Astrocyte of the hippocampus (primary cell): ENCODE results near the gene CASK.
A peak's percentile ranks its signal among the peaks of the same experiment; 100 is the strongest.
"Not testable (repeated sequence)": the region's sequence is repeated elsewhere in the genome, so short reads cannot be mapped to it uniquely, and the experiment has no call there.

ENCODE experiments used
- DNase-seq: peaks from one replicate; pipeline ENCODE4 v3.0.0; 2011; ENCODE audit warnings: low read depth, low spot score

Gene CASK

GRCh38 chrX:41732260-41732659, 191.1 kb downstream of the CASK start:
- DNase-seq, result no peak

GRCh38 chrX:41730081-41730480, 193.3 kb downstream of the CASK start:
- peak; percentile 20 for DNase-seq

- DNase-seq, result no peak
These were observed 195.2 kb downstream of the CASK start for GRCh38 chrX:41728125-41728524.

- DNase-seq, result no peak
These were observed 199.5 kb downstream of the CASK start, which contains the start of gene GPR82 for GRCh38 chrX:41723826-41724225. Gene GPR82, plus strand, starts transcription at chrX:41724181. Its CDS starts 2,846 bp downstream, at chrX:41727027.

- DNase-seq, result no peak
These were observed 200.3 kb downstream of the CASK start for GRCh38 chrX:41722816-41723618.

GRCh38 chrX:41722214-41722613, 201.1 kb downstream of the CASK start:
- DNase-seq, result no peak

- DNase-seq, result no peak
These were observed 201.8 kb downstream of the CASK start for GRCh38 chrX:41721590-41721989.

- no peak for DNase-seq
These were observed 203.1 kb downstream of the CASK start for GRCh38 chrX:41720125-41720779.

- not testable (repeated sequence) for DNase-seq
These were observed 203.7 kb downstream of the CASK start for GRCh38 chrX:41719610-41720009.

- peak; percentile 50 for DNase-seq
These were observed 204.7 kb downstream of the CASK start for GRCh38 chrX:41718481-41719235.

GRCh38 chrX:41716767-41717473, 206.4 kb downstream of the CASK start:
- DNase-seq, result no peak

- no peak for DNase-seq
These were observed 207.1 kb downstream of the CASK start for GRCh38 chrX:41716222-41716621.

GRCh38 chrX:41711021-41711667, 212.2 kb downstream of the CASK start:
- DNase-seq, result no peak

GRCh38 chrX:41708486-41708885, 214.9 kb downstream of the CASK start:
- DNase-seq, result no peak

GRCh38 chrX:41707218-41707617, 216.1 kb downstream of the CASK start:
- no peak for DNase-seq

- DNase-seq, result no peak
These were observed 217.5 kb downstream of the CASK start for GRCh38 chrX:41705680-41706374.

- no peak for DNase-seq
These were observed 218.3 kb downstream of the CASK start for GRCh38 chrX:41705042-41705441.

GRCh38 chrX:41703574-41704029, 219.8 kb downstream of the CASK start:
- no peak for DNase-seq

- DNase-seq, result peak; percentile 5
These were observed 227.9 kb downstream of the CASK start for GRCh38 chrX:41695426-41695825.

- no peak for DNase-seq
These were observed 230.3 kb downstream of the CASK start for GRCh38 chrX:41693024-41693423.
